ENCODE measurements around the gene RIT2.
"Not testable (repeated sequence)": the region's sequence is repeated elsewhere in the genome, so short reads cannot be mapped to it uniquely, and the experiment has no call there.

Gene RIT2

GRCh38 chr18:42760290-42760689 lies 355.2 kb downstream of the RIT2 start:
- DNase-seq (ENCODE audit: low read depth), result no peak

DNA sequence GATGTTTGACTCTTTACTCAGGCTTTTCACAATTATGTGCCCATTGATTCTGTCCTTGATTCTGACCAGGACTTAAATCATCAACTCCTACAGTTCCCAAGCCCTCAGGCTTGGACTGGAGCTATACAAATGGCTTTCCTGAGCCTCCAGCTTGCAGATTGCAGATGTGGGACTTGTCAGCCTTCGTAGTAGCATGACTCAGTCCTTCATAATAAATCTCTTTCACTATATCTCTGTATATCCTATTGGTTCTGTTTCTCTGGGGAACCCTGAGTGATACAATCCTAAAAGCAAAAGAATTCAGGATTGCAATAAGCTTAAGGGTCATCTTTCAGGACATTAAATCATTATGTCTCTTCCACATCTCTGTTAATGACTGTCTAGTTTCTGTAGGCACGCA lies 356.6 kb downstream of the RIT2 start:
- no peak for DNase-seq (ENCODE audit: low read depth)

DNA sequence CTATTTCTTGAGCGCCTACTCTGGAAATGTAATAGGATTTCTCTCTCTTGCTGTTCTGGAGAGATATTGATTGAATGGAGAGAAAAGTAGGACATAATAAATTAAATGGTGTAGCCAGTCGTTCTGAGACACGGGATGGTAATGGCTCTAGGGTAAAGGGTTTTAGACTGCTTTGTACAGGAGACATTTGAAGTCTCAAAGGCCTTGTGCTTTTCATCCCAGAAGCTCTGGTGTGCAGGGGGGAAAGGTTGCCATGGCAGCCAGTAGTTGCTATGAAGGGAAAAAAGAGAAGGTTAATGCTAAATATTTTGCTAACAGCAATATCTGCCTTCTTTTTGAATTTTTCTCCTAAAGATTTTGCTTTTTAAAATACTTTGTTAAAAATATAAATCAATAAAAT lies 359.3 kb downstream of the RIT2 start:
- no peak for DNase-seq (ENCODE audit: low read depth)

GRCh38 chr18:42752916-42753315 lies 362.6 kb downstream of the RIT2 start:
- DNase-seq (ENCODE audit: low read depth), result no peak

- no peak for DNase-seq (ENCODE audit: low read depth)
Observed at GRCh38 chr18:42746794-42747193, 368.7 kb downstream of the RIT2 start.

DNA sequence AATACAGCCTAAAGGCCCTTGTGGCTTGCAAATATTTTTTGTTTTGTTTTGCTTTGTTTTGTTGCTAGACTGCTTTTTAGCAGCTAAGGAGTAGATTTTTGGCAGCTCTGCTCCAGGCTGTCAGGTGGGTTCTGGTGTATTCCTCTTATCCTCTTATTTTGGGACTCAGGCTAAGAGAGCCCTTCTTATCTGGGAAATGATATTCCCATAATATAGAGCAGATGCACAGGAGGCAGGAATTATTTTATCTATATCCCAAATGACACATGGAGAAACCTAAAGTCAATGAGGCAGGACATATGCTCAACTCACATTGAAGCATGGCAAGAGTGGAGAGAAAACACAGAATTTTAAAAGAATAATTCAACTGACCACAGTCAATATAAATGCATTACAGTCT lies 369.6 kb downstream of the RIT2 start:
- DNase-seq (ENCODE audit: low read depth), result no peak

- no peak for DNase-seq (ENCODE audit: low read depth)
Observed at GRCh38 chr18:42745171-42745570, 370.3 kb downstream of the RIT2 start.

GRCh38 chr18:42743373-42744138 lies 371.9 kb downstream of the RIT2 start:
- no peak for DNase-seq (ENCODE audit: low read depth)

- no peak for DNase-seq (ENCODE audit: low read depth)
Observed at GRCh38 chr18:42742969-42743368, 372.5 kb downstream of the RIT2 start.

DNA sequence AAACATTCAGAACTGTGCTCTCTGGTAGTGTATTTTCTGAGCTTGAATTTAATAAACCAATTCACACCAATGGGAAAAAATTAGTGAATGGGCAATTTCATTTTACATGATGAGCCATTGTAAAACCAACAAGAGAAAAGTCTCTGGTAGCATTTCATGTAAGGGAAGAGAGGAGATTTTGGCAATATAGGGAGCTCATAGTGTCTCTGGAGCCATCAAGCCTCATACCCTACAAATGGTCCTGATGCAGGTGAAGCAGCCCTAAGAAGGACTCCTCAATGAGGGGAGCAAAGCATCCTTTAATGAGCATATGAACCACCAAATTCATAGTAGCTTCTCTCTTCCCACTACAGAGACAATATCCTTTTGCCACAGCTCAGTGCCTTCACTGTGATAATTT lies 373.0 kb downstream of the RIT2 start:
- no peak for DNase-seq (ENCODE audit: low read depth)

- not testable (repeated sequence) for DNase-seq (ENCODE audit: low read depth)
Observed at GRCh38 chr18:42741805-42742347, 373.6 kb downstream of the RIT2 start.

DNA sequence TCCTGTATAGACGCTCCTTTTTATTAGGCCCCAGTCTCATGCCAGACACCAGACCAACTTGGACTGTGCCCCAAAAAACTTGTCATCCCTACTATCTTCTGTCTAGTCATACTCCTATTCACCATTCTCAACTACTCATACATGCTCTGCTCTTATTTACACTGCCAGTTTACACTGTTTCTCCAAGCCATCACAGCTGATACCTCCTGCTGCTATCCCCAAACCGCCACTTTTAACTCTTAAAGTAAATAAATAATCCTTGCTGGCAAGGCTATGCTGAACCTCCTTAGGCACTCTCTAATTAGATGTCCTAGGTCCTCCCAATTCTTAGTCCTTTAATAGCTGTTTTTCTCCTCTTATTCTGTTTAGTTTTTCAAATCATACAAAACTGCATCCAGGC lies 374.2 kb downstream of the RIT2 start:
- not testable (repeated sequence) for DNase-seq (ENCODE audit: low read depth)

GRCh38 chr18:42736074-42736473 lies 379.4 kb downstream of the RIT2 start:
- no peak for DNase-seq (ENCODE audit: low read depth)

DNA sequence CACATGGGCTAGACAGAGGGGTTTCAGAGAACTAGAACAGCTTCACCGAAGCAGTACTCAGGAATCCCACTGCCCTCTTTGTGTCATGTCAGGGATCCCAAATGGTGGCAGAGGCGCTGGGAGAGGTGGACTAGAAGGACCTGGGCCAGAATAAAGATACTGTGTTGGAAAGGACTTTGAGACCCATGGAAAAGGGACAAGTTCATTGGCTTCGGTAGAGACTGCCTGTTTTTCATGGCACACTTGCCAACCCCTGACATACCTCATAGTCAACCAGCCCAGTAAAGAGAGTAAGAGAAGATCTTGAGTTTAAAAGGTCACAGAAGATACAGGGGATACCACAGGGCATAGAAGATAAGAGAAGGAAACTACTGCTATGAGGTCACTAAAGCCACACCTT lies 381.0 kb downstream of the RIT2 start:
- DNase-seq (ENCODE audit: low read depth), result no peak

GRCh38 chr18:42730272-42730671 lies 385.2 kb downstream of the RIT2 start:
- DNase-seq (ENCODE audit: low read depth), result no peak

DNA sequence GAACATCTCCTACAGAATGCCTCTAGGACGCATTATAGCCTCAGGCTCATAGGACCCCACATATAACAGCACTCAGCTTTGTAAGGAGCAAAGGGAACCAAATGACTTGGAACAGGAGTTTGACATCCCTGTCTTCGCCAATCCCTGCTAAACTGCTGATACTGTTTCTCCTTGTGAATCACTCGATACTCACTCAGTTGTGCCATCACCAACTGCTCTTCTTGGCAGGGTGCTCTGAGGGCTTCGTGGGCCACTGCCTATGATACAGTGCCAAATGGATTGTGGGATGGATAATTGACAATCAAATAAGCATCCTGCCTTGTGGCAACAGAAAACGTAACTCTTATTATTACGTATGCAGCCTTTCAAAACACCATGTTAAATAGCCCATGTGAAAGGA lies 396.3 kb downstream of the RIT2 start:
- no peak for DNase-seq (ENCODE audit: low read depth)

DNA sequence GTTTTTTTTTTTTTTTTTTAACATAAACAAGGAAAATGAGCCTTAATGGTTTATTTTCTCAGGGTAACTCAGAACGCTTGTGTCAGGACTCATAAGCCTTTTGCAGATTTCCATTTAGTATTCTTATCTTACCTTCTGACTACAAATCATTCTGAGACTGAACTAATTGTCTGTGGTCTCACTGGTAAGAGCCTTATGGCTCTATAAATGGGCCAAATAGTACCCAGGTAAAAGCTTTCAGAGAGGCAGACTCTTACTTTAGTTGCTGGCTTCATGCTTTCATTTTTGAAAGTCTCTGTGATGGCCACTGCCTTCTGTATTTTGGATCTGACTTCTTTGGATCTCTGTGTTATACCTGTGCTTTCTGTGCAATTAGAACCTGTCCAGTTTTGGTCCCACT lies 403.4 kb downstream of the RIT2 start:
- no peak for DNase-seq (ENCODE audit: low read depth)

DNA sequence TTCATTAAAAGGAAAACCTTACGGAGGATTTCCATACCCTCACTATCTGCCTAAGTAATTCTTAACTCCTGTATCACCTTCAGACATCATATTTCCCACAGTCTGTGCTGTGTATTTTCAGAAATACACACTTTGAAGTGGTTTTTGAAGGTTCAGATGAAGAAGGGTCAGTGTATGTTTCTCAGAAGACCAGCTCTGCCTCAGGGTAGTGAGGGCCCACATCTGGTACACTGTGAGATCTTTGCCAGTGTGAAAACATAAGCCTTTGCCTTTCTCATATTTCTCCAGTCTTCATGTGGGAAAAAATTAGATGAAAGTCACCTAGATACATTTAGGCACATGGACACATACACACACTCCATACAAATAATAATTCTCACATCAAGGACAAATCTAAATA lies 408.4 kb downstream of the RIT2 start:
- no peak for DNase-seq (ENCODE audit: low read depth)

GRCh38 chr18:42706618-42707017 lies 408.9 kb downstream of the RIT2 start:
- DNase-seq (ENCODE audit: low read depth), result no peak

DNA sequence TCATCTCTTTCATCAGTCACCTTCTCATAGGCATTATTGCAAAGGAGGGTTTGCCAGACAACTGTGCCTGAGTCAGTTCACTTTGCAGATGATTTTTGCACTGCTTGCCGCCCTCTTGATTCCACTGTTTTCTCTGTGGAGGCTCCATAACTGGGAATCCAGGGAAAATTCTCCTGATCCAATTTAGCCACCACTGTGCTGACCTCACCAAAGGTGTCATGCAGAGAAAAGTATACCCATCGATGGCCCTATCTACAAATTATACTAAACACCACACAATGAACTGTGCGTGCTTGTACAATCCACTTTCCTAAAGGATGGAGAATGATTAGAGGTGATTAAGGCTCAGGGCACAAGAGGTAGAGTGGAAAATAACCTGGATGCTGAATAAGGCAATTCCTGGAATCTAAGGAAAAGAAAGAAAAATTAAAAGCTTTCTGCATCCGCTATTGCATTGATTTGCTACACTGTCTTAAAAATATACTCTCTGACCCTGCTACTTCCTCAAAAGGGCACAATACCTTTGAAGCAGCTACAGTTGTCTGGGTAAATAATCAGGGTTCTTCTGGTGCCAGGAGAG lies 409.4 kb downstream of the RIT2 start:
- no peak for DNase-seq (ENCODE audit: low read depth)

Measured in activated T-helper 1 cell treated with Interleukin-2 at 50 U/mL for 16 hours (primary cell).